WTC11 (cell line): ENCODE data around the gene FASN. TPM values are rescaled to one million over a fixed set of nuclear protein-coding genes. Genes with fewer than 3 reads are reported as not detected.

Experiments used
- ATAC-seq: fragments of 200-7000 bp; cut with Tn5 transposase; 2 replicates; pipeline ENCODE4 v1.10.0; 2021; ENCODE audit warnings: mild to moderate bottlenecking, moderate library complexity
- CTCF ChIA-PET: fragments of 300-600 bp; sonication (Branson Sonifier 250); formaldehyde crosslinking; loops from one replicate; lab custom pipeline; 2021; ENCODE audit warnings: antibody characterized with exemption; lab: Charles Lee
- POLR2A ChIA-PET: fragments of 350-600 bp; sonication (Branson Sonifier 250); formaldehyde crosslinking; loops from one replicate; lab custom pipeline; 2021; ENCODE audit warnings: antibody characterized with exemption; lab: Charles Lee
- DNase-seq: peaks from one replicate; pipeline ENCODE4 v3.0.0; 2021; ENCODE audit warnings: low spot score
- H3K27ac Mint-ChIP-seq: 2 replicates; pipeline ENCODE4 v1.8.0; 2021; ENCODE audit warnings: mixed read lengths
- H3K27me3 Mint-ChIP-seq: 2 replicates; pipeline ENCODE4 v1.8.0; 2021; ENCODE audit warnings: low read depth, mild to moderate bottlenecking, moderate library complexity, mixed read lengths
- H3K36me3 Mint-ChIP-seq: 2 replicates; pipeline ENCODE4 v1.8.0; 2021; ENCODE audit warnings: mixed read lengths
- H3K4me1 Mint-ChIP-seq: 2 replicates; pipeline ENCODE4 v1.8.0; 2022; ENCODE audit warnings: mixed read lengths
- H3K4me3 Mint-ChIP-seq: 2 replicates; pipeline ENCODE4 v1.8.0; 2021; ENCODE audit warnings: mild to moderate bottlenecking, moderate library complexity, mixed read lengths
- H3K9me3 Mint-ChIP-seq: 2 replicates; pipeline ENCODE4 v1.8.0; 2021; ENCODE audit warnings: mixed read lengths
- AR ChIP-seq: fragments of 250-450 bp; sonication (Bioruptor Pico); IDR thresholded peaks from 2 replicates; pipeline ENCODE4 v1.9.0; 2021; ENCODE audit warnings: mild to moderate bottlenecking
- ATF6 ChIP-seq: sonication (generic); formaldehyde crosslinking; IDR thresholded peaks from 2 replicates; pipeline ENCODE4 v1.8.1; 2023; ENCODE audit warnings: mild to moderate bottlenecking, missing genetic modification reagents
- CREB1 ChIP-seq: sonication (generic); formaldehyde crosslinking; IDR thresholded peaks from 2 replicates; pipeline ENCODE4 v1.8.0; 2023; ENCODE audit warnings: mild to moderate bottlenecking, missing genetic modification reagents
- CREM ChIP-seq: sonication (generic); formaldehyde crosslinking; IDR thresholded peaks from 2 replicates; pipeline ENCODE4 v1.8.1; 2022; ENCODE audit warnings: mild to moderate bottlenecking, missing genetic modification reagents, moderate library complexity
- HMGA2 ChIP-seq: fragments of 250-450 bp; sonication (Bioruptor Pico); IDR thresholded peaks from 2 replicates; pipeline ENCODE4 v1.4.0; 2021; ENCODE audit warnings: mild to moderate bottlenecking, moderate library complexity
- IRF2 ChIP-seq: sonication (generic); formaldehyde crosslinking; IDR thresholded peaks from 2 replicates; pipeline ENCODE4 v1.8.0; 2022; ENCODE audit warnings: low read depth, missing genetic modification reagents, borderline replicate concordance
- NFE2L1 ChIP-seq: sonication (generic); formaldehyde crosslinking; IDR thresholded peaks from 2 replicates; pipeline ENCODE4 v1.8.1; 2023; ENCODE audit warnings: missing genetic modification reagents
- PRRX2 ChIP-seq: fragments of 250-450 bp; sonication (Bioruptor Pico); IDR thresholded peaks from 2 replicates; pipeline ENCODE4 v1.8.0; 2021; ENCODE audit warnings: mild to moderate bottlenecking
- RORB ChIP-seq: fragments of 250-450 bp; sonication (Bioruptor Pico); IDR thresholded peaks from 2 replicates; pipeline ENCODE4 v1.9.0; 2021; ENCODE audit warnings: mild to moderate bottlenecking
- SOX15 ChIP-seq: fragments of 250-450 bp; sonication (Bioruptor Pico); IDR thresholded peaks from 2 replicates; pipeline ENCODE4 v1.9.0; 2021; ENCODE audit warnings: mild to moderate bottlenecking
- TEAD4 ChIP-seq: sonication (generic); formaldehyde crosslinking; IDR thresholded peaks from 2 replicates; pipeline ENCODE4 v1.8.0; 2022; ENCODE audit warnings: mild to moderate bottlenecking, missing genetic modification reagents
- ZNF416 ChIP-seq: fragments of 250-450 bp; sonication (Bioruptor Pico); IDR thresholded peaks from 2 replicates; pipeline ENCODE4 v1.9.0; 2021; ENCODE audit warnings: mild to moderate bottlenecking, inconsistent platforms
- total RNA-seq: library from RNA; stranded (reverse); gene quantifications from 3 replicates; pipeline ENCODE4 v1.2.3, GENCODE V29; 2021
- TF ChIP-seq, protein P1 (sequence below): sonication (generic); formaldehyde crosslinking; IDR thresholded peaks from 2 replicates; pipeline ENCODE4 v1.8.0; 2023; ENCODE audit warnings: mild to moderate bottlenecking, missing genetic modification reagents
- TF ChIP-seq, protein P2 (sequence below): sonication (generic); formaldehyde crosslinking; IDR thresholded peaks from 2 replicates; pipeline ENCODE4 v1.8.0; 2022; ENCODE audit warnings: missing genetic modification reagents
- TF ChIP-seq, protein P3 (sequence below): sonication (generic); formaldehyde crosslinking; IDR thresholded peaks from 2 replicates; pipeline ENCODE4 v1.8.1; 2023; ENCODE audit warnings: mild to moderate bottlenecking, missing genetic modification reagents

The FASN gene
- total RNA-seq, 1 experiment from 2014 or later: 742 TPM

GRCh38 chr17:82079001-82079677 lies 18.9 kb downstream of the FASN start:
- Mint-ChIP-seq H3K36me3 (peaks cover 17% of the 10 kb centered on the region), H3K4me1 (no peaks in the 10 kb centered on the region), H3K27ac (no peak overlapping the region), H3K9me3 (no peaks in the 10 kb centered on the region), H3K27me3 (no peaks in the 10 kb centered on the region), H3K4me3 (no peak overlapping the region)
- no peak for DNase-seq
- POLR2A ChIA-PET: no interaction called here
- CTCF ChIA-PET: interaction anchor here (0.7 to 4.9 kb wide), 2 partner anchors 49 kb away, joined by 3 to 37 read pairs; no protein-coding TSS in a partner anchor
- TF ChIP-seq, protein P1, sequence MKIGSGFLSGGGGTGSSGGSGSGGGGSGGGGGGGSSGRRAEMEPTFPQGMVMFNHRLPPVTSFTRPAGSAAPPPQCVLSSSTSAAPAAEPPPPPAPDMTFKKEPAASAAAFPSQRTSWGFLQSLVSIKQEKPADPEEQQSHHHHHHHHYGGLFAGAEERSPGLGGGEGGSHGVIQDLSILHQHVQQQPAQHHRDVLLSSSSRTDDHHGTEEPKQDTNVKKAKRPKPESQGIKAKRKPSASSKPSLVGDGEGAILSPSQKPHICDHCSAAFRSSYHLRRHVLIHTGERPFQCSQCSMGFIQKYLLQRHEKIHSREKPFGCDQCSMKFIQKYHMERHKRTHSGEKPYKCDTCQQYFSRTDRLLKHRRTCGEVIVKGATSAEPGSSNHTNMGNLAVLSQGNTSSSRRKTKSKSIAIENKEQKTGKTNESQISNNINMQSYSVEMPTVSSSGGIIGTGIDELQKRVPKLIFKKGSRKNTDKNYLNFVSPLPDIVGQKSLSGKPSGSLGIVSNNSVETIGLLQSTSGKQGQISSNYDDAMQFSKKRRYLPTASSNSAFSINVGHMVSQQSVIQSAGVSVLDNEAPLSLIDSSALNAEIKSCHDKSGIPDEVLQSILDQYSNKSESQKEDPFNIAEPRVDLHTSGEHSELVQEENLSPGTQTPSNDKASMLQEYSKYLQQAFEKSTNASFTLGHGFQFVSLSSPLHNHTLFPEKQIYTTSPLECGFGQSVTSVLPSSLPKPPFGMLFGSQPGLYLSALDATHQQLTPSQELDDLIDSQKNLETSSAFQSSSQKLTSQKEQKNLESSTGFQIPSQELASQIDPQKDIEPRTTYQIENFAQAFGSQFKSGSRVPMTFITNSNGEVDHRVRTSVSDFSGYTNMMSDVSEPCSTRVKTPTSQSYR (CRISPR knock-in tag): no peak
- no peak for TF ChIP-seq SOX15 (CRISPR knock-in tag)
- TF ChIP-seq, protein P2, sequence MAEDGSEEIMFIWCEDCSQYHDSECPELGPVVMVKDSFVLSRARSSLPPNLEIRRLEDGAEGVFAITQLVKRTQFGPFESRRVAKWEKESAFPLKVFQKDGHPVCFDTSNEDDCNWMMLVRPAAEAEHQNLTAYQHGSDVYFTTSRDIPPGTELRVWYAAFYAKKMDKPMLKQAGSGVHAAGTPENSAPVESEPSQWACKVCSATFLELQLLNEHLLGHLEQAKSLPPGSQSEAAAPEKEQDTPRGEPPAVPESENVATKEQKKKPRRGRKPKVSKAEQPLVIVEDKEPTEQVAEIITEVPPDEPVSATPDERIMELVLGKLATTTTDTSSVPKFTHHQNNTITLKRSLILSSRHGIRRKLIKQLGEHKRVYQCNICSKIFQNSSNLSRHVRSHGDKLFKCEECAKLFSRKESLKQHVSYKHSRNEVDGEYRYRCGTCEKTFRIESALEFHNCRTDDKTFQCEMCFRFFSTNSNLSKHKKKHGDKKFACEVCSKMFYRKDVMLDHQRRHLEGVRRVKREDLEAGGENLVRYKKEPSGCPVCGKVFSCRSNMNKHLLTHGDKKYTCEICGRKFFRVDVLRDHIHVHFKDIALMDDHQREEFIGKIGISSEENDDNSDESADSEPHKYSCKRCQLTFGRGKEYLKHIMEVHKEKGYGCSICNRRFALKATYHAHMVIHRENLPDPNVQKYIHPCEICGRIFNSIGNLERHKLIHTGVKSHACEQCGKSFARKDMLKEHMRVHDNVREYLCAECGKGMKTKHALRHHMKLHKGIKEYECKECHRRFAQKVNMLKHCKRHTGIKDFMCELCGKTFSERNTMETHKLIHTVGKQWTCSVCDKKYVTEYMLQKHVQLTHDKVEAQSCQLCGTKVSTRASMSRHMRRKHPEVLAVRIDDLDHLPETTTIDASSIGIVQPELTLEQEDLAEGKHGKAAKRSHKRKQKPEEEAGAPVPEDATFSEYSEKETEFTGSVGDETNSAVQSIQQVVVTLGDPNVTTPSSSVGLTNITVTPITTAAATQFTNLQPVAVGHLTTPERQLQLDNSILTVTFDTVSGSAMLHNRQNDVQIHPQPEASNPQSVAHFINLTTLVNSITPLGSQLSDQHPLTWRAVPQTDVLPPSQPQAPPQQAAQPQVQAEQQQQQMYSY (CRISPR knock-in tag): no peak
- TF ChIP-seq ATF6 (CRISPR knock-in tag): no peak
- no peak for TF ChIP-seq CREB1 (CRISPR knock-in tag)
- no peak for TF ChIP-seq PRRX2 (CRISPR knock-in tag)
- TF ChIP-seq IRF2 (CRISPR knock-in tag): no peak
- TF ChIP-seq AR (CRISPR knock-in tag): no peak
- no peak for TF ChIP-seq TEAD4 (CRISPR knock-in tag)
- TF ChIP-seq, protein P3, sequence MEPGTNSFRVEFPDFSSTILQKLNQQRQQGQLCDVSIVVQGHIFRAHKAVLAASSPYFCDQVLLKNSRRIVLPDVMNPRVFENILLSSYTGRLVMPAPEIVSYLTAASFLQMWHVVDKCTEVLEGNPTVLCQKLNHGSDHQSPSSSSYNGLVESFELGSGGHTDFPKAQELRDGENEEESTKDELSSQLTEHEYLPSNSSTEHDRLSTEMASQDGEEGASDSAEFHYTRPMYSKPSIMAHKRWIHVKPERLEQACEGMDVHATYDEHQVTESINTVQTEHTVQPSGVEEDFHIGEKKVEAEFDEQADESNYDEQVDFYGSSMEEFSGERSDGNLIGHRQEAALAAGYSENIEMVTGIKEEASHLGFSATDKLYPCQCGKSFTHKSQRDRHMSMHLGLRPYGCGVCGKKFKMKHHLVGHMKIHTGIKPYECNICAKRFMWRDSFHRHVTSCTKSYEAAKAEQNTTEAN (CRISPR knock-in tag): no peak
- TF ChIP-seq, all 79 proteins: peak for 0
- no peak for ATAC-seq

- Mint-ChIP-seq H3K27ac (peak overlapping the region; percentile 79), H3K9me3 (no peaks in the 10 kb centered on the region), H3K4me1 (no peaks in the 10 kb centered on the region), H3K36me3 (peaks cover 13% of the 10 kb centered on the region), H3K27me3 (peaks cover 6% of the 10 kb centered on the region), H3K4me3 (no peak overlapping the region)
- ChIA-PET CTCF (interaction anchor here (1.2 to 4.9 kb wide), 3 partner anchors 46 to 158 kb away, joined by 4 to 37 read pairs (median 9); partner anchors contain the start of gene RAC3), POLR2A (no interaction called here)
- ATAC-seq: no peak
- DNase-seq: no peak
- TF ChIP-seq, protein P2 (CRISPR knock-in tag): no peak
- TF ChIP-seq NFE2L1 (CRISPR knock-in tag) (no peak), CREM (CRISPR knock-in tag) (no peak), ZNF416 (CRISPR knock-in tag) (no peak), RORB (no peak), HMGA2 (CRISPR knock-in tag) (no peak)
These were observed 19.6 kb downstream of the FASN start for GRCh38 chr17:82078433-82078832.
